Activated CD4-positive, alpha-beta T cell treated with anti-CD3 and anti-CD28 coated beads, Interleukin-2, amount 10 ng/mL, durations not matched to agents 24 days and 14 days (primary cell): ENCODE results near the gene PYCR2. TPM values are rescaled to one million over a fixed set of nuclear protein-coding genes. Genes with fewer than 3 reads are reported as not detected.
"Not testable (repeated sequence)": the region's sequence is repeated elsewhere in the genome, so short reads cannot be mapped to it uniquely, and the experiment has no call there.

Experiments
- DNase-seq: peaks from one replicate; pipeline ENCODE4 v3.0.0; 2022
- H3K27ac Mint-ChIP-seq: one replicate; pipeline ENCODE4 v1.8.0; 2022; ENCODE audit warnings: mild to moderate bottlenecking, mixed read lengths
- H3K27me3 Mint-ChIP-seq: one replicate; pipeline ENCODE4 v1.8.0; 2022; ENCODE audit warnings: mixed read lengths
- H3K36me3 Mint-ChIP-seq: one replicate; pipeline ENCODE4 v1.8.0; 2022; ENCODE audit warnings: low read depth, mild to moderate bottlenecking, mixed read lengths
- H3K4me1 Mint-ChIP-seq: one replicate; pipeline ENCODE4 v1.8.0; 2021; ENCODE audit warnings: mixed read lengths
- H3K4me3 Mint-ChIP-seq: one replicate; pipeline ENCODE4 v1.8.0; 2022; ENCODE audit warnings: mild to moderate bottlenecking, moderate library complexity, mixed read lengths
- H3K9me3 Mint-ChIP-seq: one replicate; pipeline ENCODE4 v1.8.0; 2021; ENCODE audit warnings: mixed read lengths
- intact Hi-C: fragments of 100-400 bp; cut with micrococcal nuclease; formaldehyde crosslinking; loops from one replicate; pipeline ENCODE4 v1.15.1; 2023
- total RNA-seq: library from RNA; stranded (reverse); gene quantifications from 2 replicates; pipeline ENCODE4 v1.2.3, GENCODE V29; 2022

Gene PYCR2
- total RNA-seq, 1 donor from 2014 or later = 144 TPM

DNA sequence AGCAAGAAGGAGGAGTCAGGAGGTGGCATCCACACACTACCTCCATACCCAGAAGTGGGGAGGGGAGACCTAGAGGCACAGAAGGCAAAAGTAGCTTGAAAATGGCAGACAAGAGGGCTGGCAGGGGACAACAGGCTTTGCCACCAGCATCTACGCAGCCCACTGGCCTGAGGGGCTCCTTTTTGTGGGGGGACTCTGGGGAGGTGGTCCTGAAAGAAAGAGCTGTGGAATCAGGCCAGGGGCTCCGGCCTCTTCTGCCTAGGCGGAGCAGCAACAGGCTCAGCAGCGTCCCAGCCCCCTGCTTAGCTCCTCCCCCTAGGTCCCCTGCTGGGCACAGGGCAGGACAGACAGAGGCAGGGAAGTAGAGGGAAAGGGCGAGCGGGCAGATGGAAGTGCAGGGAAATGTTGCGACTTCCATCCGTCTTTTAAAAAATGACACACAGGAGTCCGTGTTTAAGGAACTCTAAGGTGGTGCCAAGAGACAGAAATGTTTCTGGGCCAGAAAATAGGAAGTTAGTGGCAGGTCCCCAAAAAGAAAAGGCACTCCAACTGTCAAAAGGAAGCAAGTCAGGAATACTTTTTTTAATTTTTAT is 27.0 kb upstream of the PYCR2 start:
- H3K4me1 Mint-ChIP-seq = no peaks in the 10 kb centered on the region
- H3K9me3 Mint-ChIP-seq = no peaks in the 10 kb centered on the region
- no peak for DNase-seq
- no peak overlapping the region for H3K4me3 Mint-ChIP-seq
- intact Hi-C loops = no loop called here
- H3K27ac Mint-ChIP-seq = no peak overlapping the region
- H3K27me3 Mint-ChIP-seq = peaks cover 29% of the 10 kb centered on the region
- H3K36me3 Mint-ChIP-seq = no peaks in the 10 kb centered on the region

DNA sequence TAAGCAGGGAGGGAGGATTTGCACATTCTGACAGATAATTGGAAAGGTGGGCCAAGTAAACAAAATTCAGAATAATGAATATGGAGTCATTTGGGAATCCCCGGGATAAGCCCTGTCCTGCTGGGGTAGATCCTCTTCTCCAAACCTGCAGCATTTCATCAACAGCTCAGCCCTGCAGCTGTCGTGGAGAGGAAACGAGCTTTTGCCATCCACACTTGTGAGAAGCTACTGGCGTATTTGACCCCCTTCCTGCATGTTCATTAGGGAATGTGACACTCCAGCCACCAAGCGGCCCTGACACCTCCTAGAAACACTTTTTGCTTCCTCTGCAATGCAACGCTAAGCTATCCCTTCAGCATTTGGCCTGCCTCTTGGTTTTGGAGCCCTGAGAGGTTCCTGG is 25.0 kb upstream of the PYCR2 start:
- H3K4me1 Mint-ChIP-seq = peaks cover 7% of the 10 kb centered on the region
- no peak for DNase-seq
- H3K9me3 Mint-ChIP-seq = no peaks in the 10 kb centered on the region
- H3K4me3 Mint-ChIP-seq = no peak overlapping the region
- no peaks in the 10 kb centered on the region for H3K36me3 Mint-ChIP-seq
- H3K27me3 Mint-ChIP-seq = peaks cover 36% of the 10 kb centered on the region
- intact Hi-C loops = no loop called here
- no peak overlapping the region for H3K27ac Mint-ChIP-seq

DNA sequence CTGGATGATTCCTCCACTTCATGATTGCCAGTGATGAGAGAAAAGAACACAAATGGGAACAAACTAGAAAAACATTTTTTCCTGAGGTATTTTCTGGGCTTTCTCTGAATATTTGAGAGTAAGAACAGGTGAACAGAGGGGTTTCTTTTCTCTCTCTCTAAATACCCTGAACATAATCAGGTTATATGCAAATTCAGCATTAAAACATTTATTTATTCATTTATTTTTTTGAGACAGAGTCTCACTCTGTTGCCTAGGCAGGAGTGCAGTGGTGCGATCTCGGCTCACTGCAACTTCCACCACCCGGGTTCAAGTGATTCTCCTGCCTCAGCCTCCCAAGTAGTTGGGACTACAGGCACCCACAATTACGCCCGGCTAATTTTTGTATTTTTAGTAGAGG is 22.8 kb upstream of the PYCR2 start:
- no peak overlapping the region for H3K27ac Mint-ChIP-seq
- H3K4me3 Mint-ChIP-seq = no peak overlapping the region
- H3K4me1 Mint-ChIP-seq = peaks cover 7% of the 10 kb centered on the region
- peaks cover 25% of the 10 kb centered on the region for H3K27me3 Mint-ChIP-seq
- intact Hi-C loops = no loop called here
- H3K9me3 Mint-ChIP-seq = no peaks in the 10 kb centered on the region
- no peaks in the 10 kb centered on the region for H3K36me3 Mint-ChIP-seq
- no peak for DNase-seq

DNA sequence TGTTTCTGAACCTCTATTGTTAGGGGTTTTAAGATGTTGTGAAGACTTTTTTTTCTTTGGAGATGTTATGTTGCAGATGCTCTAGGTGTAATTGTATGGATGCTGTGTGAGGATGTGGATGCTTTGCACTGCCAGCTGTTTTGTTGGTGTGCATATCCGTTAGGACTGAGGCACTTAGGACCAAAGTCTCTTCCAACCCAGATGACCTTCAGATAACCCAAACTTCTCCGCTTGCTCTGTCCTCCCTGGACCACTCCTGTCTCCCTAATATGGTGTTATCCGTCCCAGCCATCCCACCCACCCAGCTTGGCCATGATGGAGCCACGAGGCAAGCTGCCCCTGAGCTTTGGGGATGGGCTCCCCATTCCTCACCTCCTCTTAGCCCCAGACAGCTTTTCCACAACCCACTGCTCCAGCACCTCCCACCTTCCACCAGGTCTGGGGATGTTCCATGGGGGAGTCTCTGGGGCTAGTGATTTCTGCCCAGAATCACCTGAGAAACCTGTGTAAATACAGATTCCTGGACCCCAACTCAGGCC is 22.1 kb upstream of the PYCR2 start:
- H3K9me3 Mint-ChIP-seq = no peaks in the 10 kb centered on the region
- peaks cover 21% of the 10 kb centered on the region for H3K27me3 Mint-ChIP-seq
- intact Hi-C loops = no loop called here
- H3K27ac Mint-ChIP-seq = no peak overlapping the region
- no peak for DNase-seq
- H3K36me3 Mint-ChIP-seq = no peaks in the 10 kb centered on the region
- H3K4me3 Mint-ChIP-seq = no peak overlapping the region
- H3K4me1 Mint-ChIP-seq = peaks cover 7% of the 10 kb centered on the region

DNA sequence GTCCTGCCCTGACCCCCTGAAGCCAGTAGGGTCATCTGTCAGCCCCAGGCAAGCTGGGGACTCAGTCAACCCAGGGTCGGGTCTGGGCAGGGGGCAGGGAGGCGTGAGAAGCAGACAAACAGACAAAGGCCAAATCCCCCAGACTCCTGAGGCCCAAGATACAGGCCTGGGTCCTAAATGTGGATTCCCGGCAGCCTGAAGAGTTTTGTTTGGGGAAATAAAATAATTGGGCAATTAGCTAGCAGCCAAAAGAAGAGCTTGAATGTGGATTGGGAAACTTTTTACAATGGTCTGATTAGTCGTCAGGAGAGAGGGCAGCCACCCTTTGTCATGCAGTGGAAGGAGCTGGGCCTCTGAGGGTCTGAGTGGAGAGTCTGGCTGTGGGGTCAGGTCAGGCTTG is 21.5 kb upstream of the PYCR2 start:
- no peak for DNase-seq
- Mint-ChIP-seq H3K27ac (no peak overlapping the region), H3K27me3 (peaks cover 17% of the 10 kb centered on the region), H3K4me1 (peaks cover 7% of the 10 kb centered on the region), H3K9me3 (no peaks in the 10 kb centered on the region), H3K36me3 (no peaks in the 10 kb centered on the region), H3K4me3 (no peak overlapping the region)
- intact Hi-C loops = no loop called here

DNA sequence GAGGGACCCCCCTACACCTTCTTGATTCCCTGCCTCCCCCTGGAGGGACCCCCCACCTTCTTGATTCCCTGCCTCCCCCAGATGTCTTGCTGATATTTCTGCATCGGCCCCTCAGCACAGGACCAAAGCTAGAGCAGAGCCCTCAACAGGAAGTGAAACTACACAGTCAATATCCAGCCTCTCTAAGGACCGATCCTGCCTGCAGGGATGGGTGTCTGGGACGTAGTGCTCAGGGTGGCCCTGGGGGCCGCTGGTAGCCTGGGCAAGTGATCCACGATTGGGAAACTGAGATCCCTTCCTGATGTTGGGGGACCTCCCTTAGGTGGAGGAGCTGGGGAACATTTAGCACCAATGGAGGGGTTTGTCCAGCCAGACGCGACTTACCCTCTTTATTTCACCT is 20.9 kb upstream of the PYCR2 start:
- intact Hi-C loops = no loop called here
- no peak overlapping the region for H3K4me3 Mint-ChIP-seq
- H3K4me1 Mint-ChIP-seq = peaks cover 7% of the 10 kb centered on the region
- peaks cover 15% of the 10 kb centered on the region for H3K27me3 Mint-ChIP-seq
- H3K36me3 Mint-ChIP-seq = no peaks in the 10 kb centered on the region
- H3K27ac Mint-ChIP-seq = peak overlapping the region; percentile 16
- DNase-seq = peak; percentile 65
- H3K9me3 Mint-ChIP-seq = no peaks in the 10 kb centered on the region

DNA sequence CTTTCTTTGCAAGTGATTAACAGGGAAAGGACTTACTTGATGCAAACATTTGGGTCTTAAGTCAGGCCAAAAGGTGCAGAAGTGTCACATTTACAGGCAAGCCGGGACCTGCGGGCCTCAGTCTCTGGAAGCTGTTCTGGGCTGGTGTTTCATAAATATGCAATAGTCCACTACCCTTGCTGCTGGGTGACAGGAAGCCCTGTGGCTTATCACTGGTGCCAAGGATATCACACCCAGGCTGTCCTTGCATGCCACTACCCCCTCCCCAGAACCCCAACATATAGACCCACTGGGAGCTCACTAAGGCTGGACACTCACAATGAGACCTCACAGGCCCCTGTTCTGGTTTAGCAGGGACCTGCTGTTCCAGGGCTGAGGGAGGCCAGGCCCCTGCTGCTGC is 20.3 kb upstream of the PYCR2 start:
- Mint-ChIP-seq H3K4me1 (peaks cover 7% of the 10 kb centered on the region), H3K36me3 (no peaks in the 10 kb centered on the region), H3K27ac (no peak overlapping the region), H3K4me3 (no peak overlapping the region), H3K9me3 (no peaks in the 10 kb centered on the region), H3K27me3 (peaks cover 15% of the 10 kb centered on the region)
- no peak for DNase-seq
- intact Hi-C loops = no loop called here

DNA sequence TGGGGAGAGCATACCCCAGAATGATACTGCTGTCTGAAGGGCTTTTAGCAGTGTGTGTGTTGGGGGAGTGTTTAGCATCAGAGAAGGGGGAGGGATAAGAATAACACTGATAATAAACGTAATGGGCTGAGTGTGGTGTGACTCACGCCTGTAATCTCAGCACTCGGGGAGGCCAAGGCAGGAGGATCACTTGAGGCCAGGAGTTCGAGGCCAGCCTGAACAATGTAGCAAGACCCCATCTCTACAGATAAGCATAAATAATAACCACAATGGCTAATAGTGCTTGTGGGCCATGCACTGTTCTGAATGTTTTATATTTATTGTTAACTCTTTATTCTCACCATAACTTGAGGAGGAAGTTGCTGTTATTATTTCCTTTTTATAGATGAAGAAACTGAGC is 19.5 kb upstream of the PYCR2 start:
- peaks cover 7% of the 10 kb centered on the region for H3K4me1 Mint-ChIP-seq
- no peaks in the 10 kb centered on the region for H3K36me3 Mint-ChIP-seq
- H3K27me3 Mint-ChIP-seq = peaks cover 13% of the 10 kb centered on the region
- no peak for DNase-seq
- no peak overlapping the region for H3K4me3 Mint-ChIP-seq
- intact Hi-C loops = no loop called here
- H3K27ac Mint-ChIP-seq = no peak overlapping the region
- no peaks in the 10 kb centered on the region for H3K9me3 Mint-ChIP-seq

DNA sequence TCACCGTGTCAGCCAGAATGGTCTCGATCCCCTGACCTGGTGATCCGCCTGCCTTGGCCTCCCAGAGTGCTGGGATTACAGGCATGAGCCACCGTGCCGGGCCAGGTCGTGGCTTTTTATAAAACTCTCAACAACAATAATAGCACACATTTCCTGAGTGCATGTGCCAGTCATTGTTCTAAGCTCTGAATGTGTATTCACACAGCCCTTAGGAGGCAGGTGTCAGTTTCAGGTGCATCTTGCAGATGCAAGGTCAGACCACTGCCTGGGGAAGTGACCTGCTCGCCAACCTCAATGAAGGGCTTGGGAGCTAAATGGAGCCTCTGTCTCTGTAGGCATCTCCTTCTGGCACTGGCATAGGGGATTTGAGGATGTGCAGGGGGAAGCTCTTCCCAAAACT is 18.5 kb upstream of the PYCR2 start:
- H3K4me1 Mint-ChIP-seq = peaks cover 7% of the 10 kb centered on the region

DNA sequence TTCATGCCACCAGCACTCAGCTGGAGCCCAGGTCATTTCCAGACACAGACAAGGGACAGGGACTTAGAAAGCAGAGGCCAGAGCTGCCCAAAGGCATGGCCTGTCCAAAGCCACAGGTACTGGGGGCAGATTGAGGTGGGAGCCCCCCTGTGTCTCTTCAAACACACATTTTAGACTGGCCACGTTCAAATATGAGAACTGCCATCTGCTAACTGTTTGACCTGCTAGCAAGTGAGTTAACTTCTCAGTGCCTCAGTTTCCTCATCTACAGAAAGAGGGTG is 17.8 kb upstream of the PYCR2 start:
- DNase-seq = no peak
- intact Hi-C loops = no loop called here
- Mint-ChIP-seq H3K27ac (no peak overlapping the region), H3K4me1 (peaks cover 7% of the 10 kb centered on the region), H3K27me3 (peaks cover 7% of the 10 kb centered on the region), H3K9me3 (no peaks in the 10 kb centered on the region), H3K4me3 (no peak overlapping the region), H3K36me3 (no peaks in the 10 kb centered on the region)

More for the DNA sequence above, 18.5 kb upstream of the PYCR2 start:
- H3K9me3 Mint-ChIP-seq = no peaks in the 10 kb centered on the region
- H3K4me3 Mint-ChIP-seq = no peak overlapping the region
- H3K27ac Mint-ChIP-seq = no peak overlapping the region
- no peaks in the 10 kb centered on the region for H3K36me3 Mint-ChIP-seq
- H3K27me3 Mint-ChIP-seq = peaks cover 11% of the 10 kb centered on the region
- intact Hi-C loops = no loop called here
- DNase-seq = no peak

DNA sequence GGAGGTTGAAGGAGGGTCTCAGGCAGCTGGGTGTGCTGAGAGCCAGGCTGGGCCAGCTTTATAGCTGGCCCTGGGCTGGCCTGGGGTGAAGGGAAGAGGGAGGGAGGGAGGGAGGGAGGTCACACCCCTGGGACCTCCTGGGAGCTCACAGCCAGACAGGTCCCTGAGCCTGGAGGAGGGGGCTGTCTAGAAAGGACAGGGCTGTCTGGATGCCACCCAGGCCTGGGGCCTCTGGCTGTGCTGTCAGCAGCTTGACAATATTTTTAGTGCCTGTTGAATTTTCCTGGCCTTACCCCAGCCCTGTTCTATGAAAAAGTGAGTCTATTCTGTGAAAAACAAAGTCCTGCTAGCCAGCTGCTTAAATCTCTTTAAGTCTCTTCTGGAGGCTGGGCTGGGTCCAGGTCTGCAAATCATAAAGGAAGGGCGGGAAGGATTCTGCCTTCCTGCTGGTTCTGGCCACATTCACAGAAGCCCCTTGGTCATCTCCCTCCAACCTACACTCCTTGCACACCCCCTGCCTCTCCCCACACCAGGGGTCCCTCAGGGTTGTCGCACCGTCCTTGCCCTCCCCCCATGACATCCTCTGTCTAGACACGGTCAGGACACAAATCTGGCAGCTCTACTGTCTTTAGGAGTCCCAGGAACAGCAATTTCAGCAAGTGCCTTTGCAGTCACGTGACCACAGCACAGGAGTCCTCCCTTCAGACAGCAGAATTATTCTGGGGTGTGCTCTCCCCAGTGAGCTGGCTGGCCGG is 17.3 kb upstream of the PYCR2 start, which contains the start of gene LEFTY2:
TSS of gene LEFTY2 (minus strand) at position 34 of the 755 bp plus-strand sequence. CDS start 80 bp downstream, outside the sequence.
- Mint-ChIP-seq H3K27me3 (peaks cover 7% of the 10 kb centered on the region), H3K36me3 (no peaks in the 10 kb centered on the region), H3K4me1 (peaks cover 7% of the 10 kb centered on the region), H3K4me3 (no peak within 1 kb of the TSS), H3K9me3 (no peaks in the 10 kb centered on the region), H3K27ac (no peak within 1 kb of the TSS)
- intact Hi-C loops = no loop called here
- no peak for DNase-seq

DNA sequence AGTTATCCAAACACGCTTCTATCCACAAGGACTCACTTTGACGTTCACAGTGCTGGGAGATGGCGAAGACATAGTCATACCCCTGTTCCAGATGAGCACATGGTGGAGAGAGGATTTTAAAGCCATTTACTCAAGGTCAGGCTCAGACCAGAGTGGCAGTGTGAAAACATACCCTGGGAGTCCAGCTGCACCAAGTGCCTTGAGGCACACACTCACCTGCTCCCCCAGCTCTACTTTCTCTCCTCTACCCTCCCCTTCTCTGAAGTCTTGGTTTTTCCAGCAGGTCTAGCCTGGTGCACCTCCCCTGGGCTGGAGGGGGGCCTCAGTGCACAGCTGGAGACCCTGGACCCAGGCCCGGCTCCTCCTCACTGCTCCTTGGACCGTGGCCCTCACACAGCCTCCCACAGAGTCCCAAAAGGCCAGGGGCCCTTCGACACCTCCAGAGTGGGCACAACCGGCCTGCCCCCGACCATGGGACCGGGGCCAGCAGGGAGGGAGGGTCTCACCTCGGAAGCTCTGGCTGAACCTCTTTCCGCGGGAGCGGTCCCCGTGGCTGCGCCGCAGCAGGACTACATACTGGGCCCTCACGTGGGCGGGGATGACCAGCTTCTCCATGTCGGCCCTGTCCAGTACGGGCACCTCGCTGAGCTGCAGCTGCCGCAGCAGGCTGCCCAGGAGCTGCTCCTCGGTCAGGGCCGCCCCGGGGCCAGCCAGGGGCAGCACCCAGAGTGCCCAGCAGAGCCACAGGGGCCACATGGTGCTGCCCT is 16.5 kb upstream of the PYCR2 start:
- peaks cover 2% of the 10 kb centered on the region for H3K27me3 Mint-ChIP-seq
- H3K27ac Mint-ChIP-seq = no peak overlapping the region
- intact Hi-C loops = no loop called here
- DNase-seq = no peak
- H3K4me3 Mint-ChIP-seq = no peak overlapping the region
- H3K36me3 Mint-ChIP-seq = no peaks in the 10 kb centered on the region
- H3K4me1 Mint-ChIP-seq = peaks cover 7% of the 10 kb centered on the region
- no peaks in the 10 kb centered on the region for H3K9me3 Mint-ChIP-seq

DNA sequence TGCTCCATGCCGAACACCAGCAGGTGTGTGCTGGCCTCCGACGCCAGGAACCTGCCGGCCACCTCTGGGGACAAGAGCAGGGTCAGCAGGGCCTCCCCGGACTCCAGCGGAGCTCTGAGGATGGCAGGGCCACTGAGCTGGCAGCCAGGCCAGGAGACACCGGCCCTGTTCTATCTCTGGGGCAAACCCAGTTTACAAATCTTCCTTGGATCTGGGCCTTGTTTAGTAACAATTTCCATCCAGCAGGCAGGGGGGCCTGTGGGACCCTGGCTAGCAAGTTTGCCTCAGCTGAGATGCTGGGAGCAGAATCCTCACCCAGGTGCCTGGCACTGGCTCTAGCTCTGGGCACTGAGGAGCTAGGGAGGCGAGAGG is 15.9 kb upstream of the PYCR2 start:
- H3K27ac Mint-ChIP-seq, intact Hi-C loops, H3K4me3 Mint-ChIP-seq, H3K4me1 Mint-ChIP-seq, H3K27me3 Mint-ChIP-seq, H3K36me3 Mint-ChIP-seq, H3K9me3 Mint-ChIP-seq, DNase-seq: not testable (repeated sequence)
